HG03558 (cell line): ENCODE data around the gene MACF1.
"Not testable (repeated sequence)": the region's sequence is repeated elsewhere in the genome, so short reads cannot be mapped to it uniquely, and the experiment has no call there.

Experiments used
- ATAC-seq: cut with Tn5 transposase; IDR thresholded peaks from one replicate; pipeline ENCODE4 v1.9.1; 2021; ENCODE audit warnings: moderate number of reproducible peaks; ENCODE audit not compliant: unreplicated experiment; ENCODE audit errors: extremely low read depth

MACF1 gene

DNA sequence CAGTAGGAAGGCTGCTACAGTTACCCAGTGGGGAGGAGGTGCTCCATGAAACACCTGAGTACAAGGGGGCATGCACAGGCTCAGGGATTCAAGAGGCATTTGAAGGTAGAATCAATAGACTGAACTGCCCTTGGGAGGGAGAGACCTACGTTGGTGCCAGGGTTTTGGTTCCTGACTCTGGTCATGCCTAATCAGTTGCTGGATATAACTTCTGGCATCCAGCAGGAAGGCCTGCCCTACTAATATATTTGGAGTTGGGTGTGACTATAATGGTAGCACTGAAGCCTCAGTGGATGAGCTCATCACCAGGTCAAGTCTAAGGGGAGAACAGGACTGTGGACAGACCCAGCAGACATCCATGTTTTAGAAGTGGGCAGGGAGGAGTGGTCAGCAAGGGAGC, 271.1 kb downstream of the MACF1 start:
- not testable (repeated sequence) for ATAC-seq

DNA sequence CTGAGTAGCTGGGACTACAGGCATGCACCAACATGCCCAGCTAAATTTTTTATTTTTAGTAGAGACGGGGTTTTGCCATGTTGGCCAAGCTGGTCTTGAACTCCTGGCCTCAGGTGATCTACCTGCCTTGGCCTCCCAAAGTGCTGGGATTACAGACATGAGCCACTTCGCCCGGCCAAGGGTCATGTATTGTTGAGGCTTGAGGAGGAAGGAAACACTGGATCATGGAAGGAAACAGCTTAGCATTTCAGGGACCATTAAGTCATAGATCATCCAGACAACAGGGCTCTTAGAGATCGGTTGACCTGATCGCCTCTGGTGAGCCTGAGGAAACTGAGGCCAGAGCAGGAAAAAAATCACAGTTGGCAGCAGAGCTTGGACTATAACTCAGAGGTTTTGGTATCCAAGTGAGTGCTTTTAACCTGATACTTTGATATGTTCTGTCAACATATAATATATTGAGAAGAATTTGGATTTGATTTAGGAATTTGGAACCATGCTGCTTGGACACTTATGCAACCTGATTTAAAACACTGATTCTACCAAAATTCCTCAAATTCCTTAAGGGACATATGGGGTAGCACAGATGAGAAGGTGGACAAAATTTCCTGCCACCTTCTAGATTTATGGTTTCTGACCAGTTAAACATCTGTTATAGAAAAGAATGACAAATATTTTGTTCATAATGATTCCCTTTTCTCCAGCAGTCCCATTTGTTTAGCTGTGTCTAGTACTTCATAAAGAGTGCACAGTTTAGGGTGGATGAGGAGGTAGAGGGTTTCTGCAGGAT, 273.8 kb downstream of the MACF1 start:
- ATAC-seq = no peak

DNA sequence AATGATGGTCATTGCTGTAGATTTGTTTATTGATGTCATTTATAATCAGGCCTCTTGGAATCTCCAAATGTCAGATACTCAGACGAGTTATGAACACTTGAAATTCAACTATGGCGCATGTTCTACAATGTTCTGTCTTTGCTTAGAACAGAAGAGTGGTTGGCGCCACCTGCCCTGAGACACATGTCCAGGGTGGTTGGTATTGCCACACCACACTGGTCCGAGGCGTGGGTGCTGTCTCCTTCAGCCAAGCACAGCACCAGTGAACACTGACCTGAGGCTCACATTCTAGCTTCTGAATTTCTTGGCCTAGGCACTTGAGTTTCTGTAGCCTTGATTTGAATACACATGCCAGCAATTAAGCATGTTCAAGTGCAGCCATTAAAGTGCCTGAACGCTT, 276.8 kb downstream of the MACF1 start:
- no peak for ATAC-seq

DNA sequence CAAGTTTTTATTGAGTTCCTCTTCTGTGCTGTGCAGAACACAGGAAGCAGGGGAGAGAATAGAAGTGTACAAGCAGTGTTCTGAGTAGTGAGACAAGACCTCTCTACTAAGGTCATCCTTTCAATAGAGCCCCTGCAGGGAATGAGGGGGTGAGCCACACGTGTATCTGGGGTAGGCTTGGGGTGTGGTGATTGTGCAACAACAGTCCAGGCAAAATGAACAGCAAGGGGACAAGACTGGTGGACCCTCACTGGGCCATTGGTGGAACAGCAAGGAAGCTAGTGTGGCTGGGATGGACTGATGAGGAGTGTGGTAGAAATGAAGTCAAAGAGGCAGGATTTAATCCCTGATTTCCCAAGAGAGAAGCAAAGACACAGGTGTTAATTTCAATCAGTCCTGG, 278.8 kb downstream of the MACF1 start:
- no peak for ATAC-seq

DNA sequence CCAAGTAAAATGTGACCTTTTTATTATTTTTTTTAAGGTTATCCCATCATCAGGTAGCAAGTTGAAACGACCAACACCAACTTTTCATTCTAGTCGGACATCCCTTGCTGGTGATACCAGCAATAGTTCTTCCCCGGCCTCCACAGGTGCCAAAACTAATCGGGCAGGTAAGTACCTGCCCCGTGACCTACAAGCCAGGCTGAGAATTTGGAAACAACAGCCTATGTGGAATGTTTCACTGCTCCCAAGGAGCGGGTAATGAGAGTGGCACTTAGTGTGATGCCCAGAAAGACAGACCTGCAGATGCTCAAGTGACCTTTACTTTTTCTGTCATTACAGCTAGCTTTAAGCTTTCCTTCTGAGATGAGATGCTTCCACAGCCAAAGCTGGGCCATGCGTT, 280.1 kb downstream of the MACF1 start:
- no peak for ATAC-seq

DNA sequence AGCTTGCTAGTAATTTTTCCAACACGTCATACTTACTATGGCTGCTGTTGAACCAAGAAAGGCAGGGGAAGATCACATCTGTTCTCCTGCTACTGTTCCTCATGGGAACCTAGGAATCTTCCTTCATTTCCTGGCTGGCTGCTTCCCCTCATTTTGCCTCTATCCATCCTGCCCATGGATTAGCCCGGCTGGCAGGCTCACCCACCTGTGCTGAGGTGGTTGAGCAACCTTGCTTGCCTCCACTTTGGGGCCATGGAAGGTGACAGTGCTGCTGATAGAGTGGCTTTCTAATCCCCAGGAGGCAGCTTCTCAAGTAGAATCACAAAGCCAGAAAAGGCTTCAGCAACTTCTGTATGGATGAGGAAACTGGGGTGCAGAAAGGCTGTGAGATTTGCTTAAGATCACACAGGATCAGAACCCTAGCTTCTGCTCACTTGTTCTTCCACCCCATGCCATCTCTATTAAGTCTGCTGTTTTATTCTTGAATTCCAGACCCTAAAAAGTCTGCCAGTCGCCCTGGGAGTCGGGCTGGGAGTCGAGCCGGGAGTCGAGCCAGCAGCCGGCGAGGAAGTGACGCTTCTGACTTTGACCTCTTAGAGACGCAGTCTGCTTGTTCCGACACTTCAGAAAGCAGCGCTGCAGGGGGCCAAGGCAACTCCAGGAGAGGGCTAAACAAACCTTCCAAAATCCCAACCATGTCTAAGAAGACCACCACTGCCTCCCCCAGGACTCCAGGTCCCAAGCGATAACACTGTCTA, 280.7 kb downstream of the MACF1 start:
- no peak for ATAC-seq

DNA sequence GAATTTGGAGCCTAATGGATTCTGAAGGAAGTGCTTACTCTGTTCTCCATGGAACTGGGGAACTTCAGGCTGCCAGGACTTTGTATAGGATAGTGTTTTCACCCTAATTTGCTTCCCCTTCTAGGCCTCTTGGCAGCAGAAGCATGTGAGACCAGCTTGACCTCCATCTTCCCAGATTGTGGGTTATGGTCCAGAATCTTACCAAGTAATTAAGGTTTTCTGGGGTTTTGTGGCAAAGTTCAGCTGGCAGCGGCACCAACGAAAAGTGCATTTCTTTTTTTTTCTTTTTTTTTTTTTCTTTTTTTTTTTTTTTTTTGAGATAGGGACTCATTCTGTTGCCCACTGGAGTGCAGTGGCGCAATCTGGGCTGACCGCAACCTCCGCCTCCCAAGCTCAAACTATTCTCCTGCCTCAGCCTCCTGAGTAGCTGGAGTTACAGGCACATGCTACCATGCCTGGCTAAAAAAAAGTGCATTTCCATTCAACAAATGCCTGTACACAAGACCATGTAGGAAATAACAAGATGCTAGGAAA, 283.6 kb downstream of the MACF1 start:
- no peak for ATAC-seq

DNA sequence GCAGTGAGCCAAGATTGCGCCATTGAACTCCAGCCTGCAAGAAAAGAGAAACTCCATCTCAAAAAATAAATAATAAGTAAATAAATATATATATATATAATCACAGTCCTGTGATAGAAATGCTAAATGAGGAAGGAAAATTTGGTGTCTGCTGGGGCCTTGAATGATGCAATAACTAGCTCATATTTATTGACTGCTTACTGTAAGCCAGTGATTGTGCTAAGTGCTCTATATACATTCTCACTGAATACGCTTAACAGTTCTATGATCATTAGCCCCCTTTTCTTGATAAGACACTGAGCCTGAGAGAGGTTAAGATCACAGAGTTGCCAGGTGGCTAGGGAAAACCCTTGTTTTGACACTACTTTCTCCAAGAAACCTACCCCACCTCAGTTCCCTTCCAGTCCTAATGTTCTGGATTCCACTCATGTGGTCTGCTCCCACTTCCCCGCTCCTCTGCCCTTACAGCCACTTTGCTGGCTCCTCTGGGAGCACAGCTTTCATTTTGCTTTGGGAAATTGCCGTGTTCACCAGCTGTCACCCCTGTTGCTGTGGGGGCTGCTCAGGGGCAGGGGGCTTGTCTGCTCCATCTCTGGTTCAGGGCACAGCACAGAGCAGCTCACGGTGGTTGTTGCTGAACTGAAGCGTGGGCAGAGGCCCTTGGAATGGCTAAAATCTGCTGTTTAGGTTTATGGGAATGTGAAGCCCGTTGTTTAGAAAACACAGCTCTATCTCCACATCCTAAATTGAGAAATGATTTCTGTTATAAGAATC, 284.5 kb downstream of the MACF1 start:
- ATAC-seq = no peak

DNA sequence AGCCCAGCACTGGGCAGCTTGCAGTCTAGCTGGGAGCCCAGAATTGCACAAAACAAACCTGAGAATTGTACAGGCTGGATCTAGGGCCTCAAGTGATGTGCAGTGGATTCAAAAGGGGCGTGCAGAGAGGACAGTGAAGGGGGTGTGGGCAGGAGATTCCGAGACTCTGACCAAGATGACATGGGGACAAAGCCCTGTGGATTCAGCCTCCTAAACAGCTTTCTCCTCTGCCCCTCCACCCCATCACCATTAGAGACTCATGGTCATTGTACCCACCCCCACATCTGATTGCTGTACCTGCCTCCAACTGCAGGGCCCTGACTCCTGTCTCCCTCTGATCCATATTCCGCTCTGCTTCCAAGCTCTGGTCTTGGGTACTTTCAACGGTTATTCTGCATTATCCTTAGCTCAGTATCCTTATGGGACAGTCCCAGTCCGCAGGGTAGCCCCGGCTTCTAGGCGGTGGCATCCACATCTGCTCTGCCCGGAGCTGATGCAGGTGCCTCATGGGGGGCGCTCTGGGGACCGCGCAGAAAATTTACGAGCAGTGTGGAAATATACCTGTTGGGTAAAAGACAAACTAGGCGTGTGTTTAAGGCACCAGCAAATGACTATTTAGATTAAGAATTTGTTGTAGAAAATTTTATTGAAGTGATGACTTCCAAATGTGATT, 285.2 kb downstream of the MACF1 start:
- no peak for ATAC-seq

DNA sequence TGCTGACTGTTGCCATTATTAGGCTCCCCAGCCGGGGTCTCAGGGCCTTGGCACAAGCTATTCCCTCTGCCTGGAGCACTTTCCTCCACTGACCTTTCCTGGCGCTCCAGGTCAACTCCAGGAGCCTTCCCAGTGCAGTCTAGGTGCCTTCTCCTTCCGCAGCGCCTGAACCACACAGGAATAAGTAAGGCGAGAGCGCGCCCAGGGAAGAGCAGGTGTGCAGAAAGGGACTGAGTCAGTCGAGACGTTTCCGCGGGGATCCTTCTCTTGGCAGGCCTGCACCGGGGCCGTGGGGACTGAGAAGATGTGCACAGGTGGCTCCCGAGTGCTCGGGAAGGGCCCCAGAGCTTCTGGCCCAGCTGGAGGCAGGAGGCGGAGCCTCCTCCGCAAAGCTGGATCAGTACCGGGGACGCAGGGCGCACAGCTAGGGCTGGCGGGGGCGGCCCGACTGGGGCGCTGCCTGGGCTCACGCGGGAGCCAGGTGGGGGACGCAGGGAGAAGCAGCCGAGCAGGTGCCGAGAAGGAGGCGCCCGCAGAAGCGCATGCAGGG, 286.2 kb downstream of the MACF1 start:
- ATAC-seq = no peak

DNA sequence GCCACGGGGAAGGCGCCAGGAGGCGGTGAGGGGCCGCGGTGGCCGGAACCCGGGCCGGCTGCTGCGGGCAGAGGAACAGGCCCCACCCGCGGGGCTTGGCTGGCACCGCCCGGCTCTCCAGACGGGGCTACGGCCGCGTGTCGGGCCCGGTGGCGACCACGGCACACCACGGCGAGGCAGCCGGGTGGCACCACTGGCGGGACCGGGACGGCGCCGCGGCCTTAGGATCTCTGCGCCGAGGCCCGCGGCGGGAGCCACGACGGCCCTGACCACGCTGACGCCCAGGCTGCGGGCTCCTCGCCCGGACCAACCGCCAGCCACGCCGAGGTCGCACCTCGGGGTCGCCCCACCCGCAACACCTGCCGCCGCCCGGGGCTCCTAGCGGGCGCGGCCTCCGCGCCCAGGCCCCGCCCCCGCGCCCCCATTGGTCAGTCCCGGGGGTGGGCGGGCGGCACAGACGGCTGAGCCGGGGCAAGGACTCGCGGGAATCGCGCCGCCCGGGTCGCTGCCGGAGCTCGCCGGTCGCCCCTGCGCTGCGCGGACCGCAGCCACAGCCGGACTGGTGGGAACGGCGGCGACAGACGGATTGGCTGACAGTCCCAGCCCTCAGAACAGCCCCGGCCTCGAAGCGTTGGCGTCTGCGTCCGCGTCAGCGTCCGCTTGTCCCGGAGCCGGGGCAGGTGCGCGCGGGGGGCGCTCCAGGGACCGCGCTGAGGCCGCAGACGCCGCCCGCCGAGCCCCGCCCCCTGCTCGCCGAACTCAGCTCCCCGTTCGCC, 286.8 kb downstream of the MACF1 start, which contains the start of gene BMP8A:
Gene BMP8A, plus strand, starts transcription at position 491 of the 776 bp plus-strand sequence. CDS start 356 bp downstream, outside the sequence.
- ATAC-seq = no peak

DNA sequence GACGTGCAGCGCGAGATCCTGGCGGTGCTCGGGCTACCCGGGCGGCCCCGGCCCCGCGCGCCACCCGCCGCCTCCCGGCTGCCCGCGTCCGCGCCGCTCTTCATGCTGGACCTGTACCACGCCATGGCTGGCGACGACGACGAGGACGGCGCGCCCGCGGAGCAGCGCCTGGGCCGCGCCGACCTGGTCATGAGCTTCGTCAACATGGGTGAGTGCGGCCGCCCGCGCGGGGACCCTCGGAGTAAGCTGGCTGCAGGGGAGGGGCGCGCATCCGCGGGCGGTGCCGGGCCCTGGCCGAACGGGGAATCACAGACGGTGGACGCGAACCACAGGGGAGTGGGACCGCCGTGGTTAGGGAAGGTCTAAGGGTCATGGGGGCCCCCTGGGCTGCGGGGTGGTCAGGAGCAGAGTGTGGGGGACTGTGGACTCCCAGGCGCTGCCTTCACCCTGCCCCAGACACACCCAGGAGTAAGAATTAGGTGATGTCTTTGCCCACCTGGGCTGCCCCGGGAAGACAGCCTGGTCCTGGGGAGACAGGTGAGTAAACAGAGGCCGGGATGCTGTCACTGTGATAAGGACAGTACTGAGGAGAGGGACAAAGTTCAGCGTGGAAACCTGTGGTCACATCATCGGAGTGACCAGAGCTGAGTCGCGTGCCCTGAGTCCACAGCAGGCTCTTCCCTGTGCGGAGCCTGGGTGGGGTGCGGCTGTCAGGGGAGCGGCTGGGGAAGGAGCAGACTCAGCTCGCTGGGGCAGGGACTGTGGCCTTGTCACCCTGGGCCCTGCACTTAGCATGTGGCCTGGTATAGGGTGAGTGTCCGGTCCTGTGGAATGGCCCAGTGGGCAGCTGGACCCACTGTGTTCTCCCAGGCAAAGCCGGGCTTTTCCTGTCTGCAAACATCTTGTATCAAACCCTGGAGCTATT, 287.9 kb downstream of the MACF1 start:
- not testable (repeated sequence) for ATAC-seq

DNA sequence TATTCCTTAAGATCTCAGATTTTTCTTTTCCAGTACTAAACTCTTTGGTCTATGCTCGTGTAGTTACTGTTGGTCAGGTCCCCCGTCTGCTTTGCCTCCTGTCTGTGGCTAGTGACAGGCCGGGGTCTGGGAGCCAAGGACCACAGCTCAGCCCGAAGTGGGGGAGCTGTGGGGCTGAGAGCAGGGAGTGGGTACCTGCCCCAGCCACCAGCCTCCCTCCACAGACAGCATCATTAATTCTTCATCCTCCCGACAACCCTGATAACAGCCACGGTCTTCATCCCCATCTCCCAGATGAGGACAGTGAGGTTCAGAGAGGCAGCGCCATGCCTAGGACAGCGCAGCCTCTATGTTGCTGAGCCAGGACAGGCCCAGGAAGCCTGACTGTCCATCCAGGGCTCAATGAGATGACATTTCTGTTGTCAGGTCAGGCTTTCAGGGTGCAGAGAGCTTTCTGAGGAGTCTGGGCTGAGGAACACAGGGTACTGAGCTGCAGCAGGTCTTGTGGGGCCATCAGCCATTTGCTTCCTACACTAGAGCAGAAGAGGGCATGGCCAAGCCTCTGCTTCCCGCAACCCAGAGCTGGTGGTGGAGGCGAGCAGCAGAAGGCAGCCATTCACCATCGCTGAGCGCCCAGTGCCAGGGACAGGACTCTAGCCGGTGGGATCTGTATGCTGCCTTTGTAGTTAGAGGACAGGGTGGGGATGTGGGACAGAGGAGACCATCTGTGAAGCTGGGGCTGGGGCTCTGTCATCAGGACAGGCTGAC, 288.7 kb downstream of the MACF1 start:
- ATAC-seq = not testable (repeated sequence)

DNA sequence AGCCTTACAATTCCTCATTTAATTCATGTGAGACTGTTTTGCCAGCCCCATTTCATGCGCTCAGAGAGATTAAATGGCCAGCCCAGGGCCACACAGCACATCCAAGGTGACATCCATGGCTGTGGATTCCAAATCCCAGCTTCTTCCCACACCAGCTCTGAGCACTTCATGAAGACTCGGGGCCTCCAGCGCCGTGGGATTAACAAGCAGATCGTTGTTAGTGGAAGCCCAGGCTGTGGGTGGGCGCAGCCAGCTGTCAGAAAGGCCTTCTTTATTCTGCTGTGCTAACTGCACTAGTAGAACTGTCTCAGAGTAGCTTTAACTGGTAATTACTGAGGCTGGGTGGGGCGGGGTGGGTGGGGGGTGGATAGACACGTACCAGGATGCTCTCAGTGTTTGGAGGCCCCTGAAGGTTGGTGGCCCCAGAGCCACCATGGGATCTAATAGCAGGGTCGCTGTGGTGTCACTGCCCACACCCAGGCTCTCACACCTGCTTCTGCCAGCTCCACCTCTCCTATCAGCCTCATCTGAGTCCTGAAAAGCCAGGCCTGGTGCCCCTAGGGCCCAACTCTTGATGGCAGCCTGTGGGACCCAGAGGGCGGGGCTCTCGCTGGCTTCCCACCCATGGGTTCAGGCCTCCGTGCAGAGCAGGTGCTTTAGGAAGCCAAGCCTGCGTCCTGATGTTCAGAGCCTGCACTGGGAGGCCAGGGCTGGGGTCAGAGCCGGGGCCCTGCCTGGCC, 290.3 kb downstream of the MACF1 start:
- no peak for ATAC-seq

DNA sequence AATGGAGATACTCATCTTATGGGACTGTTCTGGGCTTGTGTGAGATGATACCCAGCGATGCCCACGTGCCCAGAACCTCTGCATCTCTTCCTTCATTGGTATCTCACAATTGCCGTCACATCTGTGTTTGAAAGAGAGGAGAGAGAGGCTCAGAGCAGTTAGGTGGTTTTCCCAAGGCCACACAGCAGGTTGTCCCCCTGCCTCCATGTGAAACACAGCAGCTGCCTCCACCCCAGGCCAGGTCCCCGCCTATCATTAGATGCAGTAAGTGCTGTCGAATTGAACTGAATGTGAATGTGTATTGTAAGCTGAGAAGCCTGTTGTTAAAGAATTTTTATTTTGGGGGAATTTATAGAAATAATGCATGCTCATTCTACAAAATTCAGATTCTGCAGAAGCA, 292.0 kb downstream of the MACF1 start:
- ATAC-seq = not testable (repeated sequence)

DNA sequence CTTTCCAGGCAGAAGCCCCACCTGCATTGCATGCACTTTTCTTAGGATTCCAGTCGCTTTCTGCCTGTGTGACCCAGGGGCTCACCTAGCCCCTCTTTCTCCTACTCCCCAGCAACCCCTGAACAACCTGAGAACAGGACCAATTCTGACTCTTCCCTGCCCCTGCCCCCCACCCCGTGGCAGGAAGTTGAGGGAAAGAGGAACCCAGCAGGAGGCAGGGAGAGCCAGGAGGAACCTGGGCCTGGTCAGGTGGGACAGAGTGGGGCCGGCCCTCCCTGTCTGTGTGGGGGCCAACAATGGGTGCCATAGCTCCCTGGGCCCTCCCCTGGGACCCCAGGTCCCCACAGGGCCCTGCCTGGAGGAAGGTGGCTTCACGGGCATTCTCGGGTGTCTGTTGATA, 293.1 kb downstream of the MACF1 start:
- no peak for ATAC-seq
